Skeletal muscle tissue (tissue), 4 donors: Measurements from ENCODE around the gene STOM. TPM values are rescaled to one million over a fixed set of nuclear protein-coding genes. Genes with fewer than 3 reads are reported as not detected.
A peak's percentile ranks its signal among the peaks of the same experiment; 100 is the strongest.
"Not testable (repeated sequence)": the region's sequence is repeated elsewhere in the genome, so short reads cannot be mapped to it uniquely, and the experiment has no call there.

Experiments
- H3K27ac ChIP-seq: one replicate; pipeline ENCODE4 v1.7.0; 2013; ENCODE audit warnings: mild to moderate bottlenecking, low read depth, low read length, inconsistent platforms
- H3K27me3 ChIP-seq, 3 donors: one replicate each; pipeline ENCODE4 v1.7.0; 2013; ENCODE audit warnings: low read length in 3 of 3; ENCODE audit not compliant: control insufficient read depth in 3 of 3, insufficient read depth in 3 of 3
- H3K36me3 ChIP-seq, 3 donors: one replicate each; pipeline ENCODE4 v1.7.0; 2013; ENCODE audit warnings: low read length in 3 of 3; ENCODE audit not compliant: control insufficient read depth in 3 of 3, insufficient read depth in 3 of 3
- H3K4me1 ChIP-seq, 3 donors: one replicate each; pipeline ENCODE4 v1.7.0; 2013; ENCODE audit warnings: low read length in 3 of 3, mild to moderate bottlenecking in 3 of 3; ENCODE audit not compliant: control insufficient read depth in 3 of 3, insufficient read depth in 3 of 3
- H3K4me3 ChIP-seq, 3 donors: one replicate each; pipeline ENCODE4 v1.7.0; 2013; ENCODE audit warnings: low read length in 3 of 3
- H3K9ac ChIP-seq, 3 donors: one replicate each; pipeline ENCODE4 v1.7.0; 2013; ENCODE audit warnings: low read length in 3 of 3, mild to moderate bottlenecking in 3 of 3, moderate library complexity in 2 of 3, low read depth in 1 of 3
- H3K9me3 ChIP-seq, 3 donors: one replicate each; pipeline ENCODE4 v1.7.0; 2013; ENCODE audit warnings: low read length in 3 of 3; ENCODE audit not compliant: control insufficient read depth in 3 of 3
- total RNA-seq: library from RNA; depleted of rRNA; stranded (reverse); fragments of >200 nt; gene quantifications from one replicate; pipeline ENCODE4 v1.2.3, GENCODE V29; 2014
- donor health status: Osteomylitis.

The STOM gene
- total RNA-seq, 1 donor from 2014 or later: 76.7 TPM

GRCh38 chr9:121292801-121293241 lies 77.2 kb downstream of the STOM start:
- no peak overlapping the region for H3K4me3 ChIP-seq
- H3K9me3 ChIP-seq: no peaks in the 10 kb centered on the region
- no peak overlapping the region for H3K9ac ChIP-seq
- peaks cover 68 to 74% (median 72%) of the 10 kb centered on the region in 3 donors for H3K4me1 ChIP-seq
- H3K27ac ChIP-seq: peak overlapping the region; percentile 14
- no peaks in the 10 kb centered on the region for H3K27me3 ChIP-seq
- peaks cover 0 to 6% (median 2%) of the 10 kb centered on the region in 3 donors for H3K36me3 ChIP-seq

- H3K9me3 ChIP-seq: no peaks in the 10 kb centered on the region
- no peak overlapping the region for H3K27ac ChIP-seq
- no peak overlapping the region for H3K4me3 ChIP-seq
- peaks cover 74 to 76% (median 76%) of the 10 kb centered on the region in 3 donors for H3K4me1 ChIP-seq
- H3K36me3 ChIP-seq: peaks cover 0 to 6% (median 2%) of the 10 kb centered on the region in 3 donors
- H3K9ac ChIP-seq: peak overlapping the region in 1 of 3 donors; percentile 40
- no peaks in the 10 kb centered on the region for H3K27me3 ChIP-seq
Measured at GRCh38 chr9:121292051-121292450, 78.0 kb downstream of the STOM start.

GRCh38 chr9:121291536-121291935 lies 78.5 kb downstream of the STOM start:
- not testable (repeated sequence) for H3K27me3 ChIP-seq, H3K4me3 ChIP-seq, H3K9ac ChIP-seq, H3K9me3 ChIP-seq, H3K27ac ChIP-seq, H3K36me3 ChIP-seq
- peaks cover 76 to 78% (median 77%) of the 10 kb centered on the region in 3 donors for H3K4me1 ChIP-seq

- Histone ChIP-seq H3K36me3 (peaks cover 2 to 6% (median 2%) of the 10 kb centered on the region in 3 donors), H3K27me3 (no peaks in the 10 kb centered on the region), H3K9ac (peak overlapping the region in 2 of 3 donors; percentile 38 to 66), H3K4me1 (peaks cover 76 to 78% (median 77%) of the 10 kb centered on the region in 3 donors), H3K9me3 (no peaks in the 10 kb centered on the region), H3K27ac (peak overlapping the region; percentile 98), H3K4me3 (peak overlapping the region in 1 of 3 donors; percentile 36)
Measured at GRCh38 chr9:121289772-121290370, 80.2 kb downstream of the STOM start.

GRCh38 chr9:121289026-121289771 lies 80.9 kb downstream of the STOM start:
- peak overlapping the region; percentile 98 for H3K27ac ChIP-seq
- peak overlapping the region; percentile 45 to 66 (median 46) for H3K9ac ChIP-seq
- no peaks in the 10 kb centered on the region for H3K9me3 ChIP-seq
- H3K4me1 ChIP-seq: peaks cover 76 to 78% (median 77%) of the 10 kb centered on the region in 3 donors
- H3K27me3 ChIP-seq: no peaks in the 10 kb centered on the region
- H3K4me3 ChIP-seq: peak overlapping the region; percentile 36 to 57 (median 45)
- peaks cover 2 to 6% (median 2%) of the 10 kb centered on the region in 3 donors for H3K36me3 ChIP-seq

Other genes with a start within 250 kb of the STOM start
- gene RAB14, start 168.4 kb downstream of the STOM start, total RNA-seq: 25.1 TPM
- 342 TPM for gene GSN, start 102.1 kb downstream of the STOM start, total RNA-seq
- 6.3 TPM for gene GGTA1, start 129.6 kb upstream of the STOM start, total RNA-seq